Heart left ventricle (tissue), 16 donors: Measurements from ENCODE around the gene SPOCK1. TPM values are rescaled to one million over a fixed set of nuclear protein-coding genes. Genes with fewer than 3 reads are reported as not detected.

Experiments
- ATAC-seq, 4 donors: fragments of 200-7000 bp; cut with Tn5 transposase; one replicate each; pipeline ENCODE4 v1.9.1; 2020 to 2022; ENCODE audit warnings: moderate library complexity in 4 of 4, mild to moderate bottlenecking in 3 of 4, moderate number of reproducible peaks in 1 of 4
- DNase-seq, 5 donors: peaks; one replicate each; pipeline ENCODE4 v3.0.0-alpha.2; 2020
- H3K27ac ChIP-seq, 12 donors: fragments of 200-600 bp; sonication (generic) in 4 of 12; one replicate each; pipeline versions ENCODE4 v1.5.0 to v1.8.0; 2016 to 2022; ENCODE audit warnings: mild to moderate bottlenecking in 2 of 12
- H3K27me3 ChIP-seq, 9 donors: fragments of 200-600 bp; sonication (generic) in 2 of 9; one replicate each; pipeline versions ENCODE4 v1.5.1 to v1.8.0; 2016 to 2022; ENCODE audit warnings: mild to moderate bottlenecking in 3 of 9
- H3K36me3 ChIP-seq, 9 donors: fragments of 200-600 bp; sonication (generic) in 2 of 9; one replicate each; pipeline versions ENCODE4 v1.5.0 to v1.8.0; 2018 to 2022; ENCODE audit warnings: mild to moderate bottlenecking in 2 of 9
- H3K4me1 ChIP-seq, 12 donors: fragments of 200-600 bp; sonication (generic) in 4 of 12; one replicate each; pipeline versions ENCODE4 v1.5.0 to v1.8.0; 2016 to 2022; ENCODE audit warnings: mild to moderate bottlenecking in 3 of 12
- H3K4me3 ChIP-seq, 12 donors: fragments of 200-600 bp; sonication (generic) in 4 of 12; one replicate each; pipeline versions ENCODE4 v1.5.0 to v1.8.0; 2017 to 2022; ENCODE audit warnings: mild to moderate bottlenecking in 9 of 12, moderate library complexity in 4 of 12
- H3K9me3 ChIP-seq, 12 donors: fragments of 200-600 bp; sonication (generic) in 4 of 12; one replicate each; pipeline versions ENCODE4 v1.5.0 to v1.8.0; 2016 to 2022; ENCODE audit warnings: mild to moderate bottlenecking in 1 of 12
- POLR2A ChIP-seq, 2 donors: fragments of 450-650 bp; IDR thresholded peaks; one replicate each; pipeline ENCODE4 v1.6.1; 2017; ENCODE audit warnings: antibody characterized with exemption in 2 of 2, mild to moderate bottlenecking in 2 of 2, moderate library complexity in 2 of 2
- WGBS, 4 donors: extraction: QIAGEN DNeasy Blood & Tissue Kit in 2 of 4; methylation state at CpG; one replicate each; pipeline versions ENCODE4 v1.1.5 to v1.1.7; 2013 to 2018; 5-methylcytosine and 5-hydroxymethylcytosine counted together
- intact Hi-C, 10 donors: fragments of 100-400 bp; cut with DNase I; formaldehyde crosslinking; loops; one replicate each; pipeline versions ENCODE4 v1.11.1 to v1.14.2; 2022
- polyA plus RNA-seq, 2 donors: library from polyadenylated mRNA; stranded (reverse); fragments of 200-250 nt; gene quantifications; one replicate each; pipeline ENCODE4 v1.2.3, GENCODE V29; 2013
- total RNA-seq, 9 donors: library from RNA; depleted of rRNA in 2 of 9; stranded (reverse); fragments of >200 nt in 2 of 9; fragmentation: NEBNext Ultra II Directional in 3 of 9; extraction: Animal tissue kit (Norgen Biotek cat#: 25700) in 3 of 9; gene quantifications; one replicate each; pipeline versions ENCODE4 v1.1.0 to v1.2.4, GENCODE V29; 2016 to 2023
- TF ChIP-seq, protein P1 (sequence below), 12 donors: fragments of 200-600 bp; sonication (generic) in 4 of 12; IDR thresholded peaks; one replicate each; pipeline versions ENCODE4 v1.5.0 to v1.8.0; 2018 to 2022; ENCODE audit warnings: antibody characterized with exemption in 12 of 12, mild to moderate bottlenecking in 5 of 12
- donor health status: ischemic (EF 13 %, LVEDD 7.1; RV severe dilation, severe dysfunction).
- donor health status: healthy with polysubstance abuse.
- donor health status: DM: no; HTN: yes; CAD: no.
- donor health status: DM: no; HTN: no; CAD: no.
- donor health status: ischemic (EF 25% LVEDD 6.9; RV normal size, moderate dysfunction).
- donor health status: ischemic (EF 25% LVEDD 5.7; RV mildly dilated, moderate dysfunction).
- donor health status: healthy.
- donor health status: DM: yes; HTN: yes; CAD: no.
- donor health status: ischemic (EF 35%, LVEDD 5.7; RV mildly dilated, moderate dysfunction).
- donor health status: nonischemic (EF 11% LVEDD 7.7; RV severe dilation, severe dysfunction).
- donor health status: DM: yes; HTN: yes; CAD: no.
- donor health status: PGD.
- donor health status: ischemic (EF 29% LVEDD 5.4; RV normal size, mild dysfunction).
- donor health status: nonischemic (EF 23%, LVEDD 6.1; RV moderate dilation, normal function).

The SPOCK1 gene
- total and polyA plus RNA-seq, 11 donors: 7.8 to 51.2 (median 19.9) TPM

DNA sequence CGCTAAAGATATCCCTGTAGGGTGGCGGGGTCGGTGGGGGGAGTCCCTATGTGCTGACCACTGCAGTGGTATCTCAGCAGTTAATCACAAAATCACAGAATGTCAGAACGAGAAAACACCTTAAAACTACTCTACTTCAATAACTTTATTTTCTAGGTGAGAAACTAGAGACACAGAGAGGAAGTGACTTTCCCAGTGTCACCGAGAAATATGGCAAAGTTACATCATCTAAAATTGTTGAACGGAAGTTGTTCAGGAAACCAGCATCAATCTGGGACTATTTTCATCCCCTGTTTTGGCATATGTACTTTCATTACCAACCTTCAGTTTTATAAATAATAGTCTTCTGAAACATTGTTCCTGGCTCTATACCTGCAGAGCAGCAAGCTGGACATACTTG, 384.0 kb downstream of the SPOCK1 start:
- ATAC-seq: no peak
- Histone ChIP-seq H3K4me3 (no peak overlapping the region), H3K4me1 (no peaks in the 10 kb centered on the region), H3K27ac (no peak overlapping the region), H3K27me3 (no peaks in the 10 kb centered on the region), H3K9me3 (no peaks in the 10 kb centered on the region), H3K36me3 (no peaks in the 10 kb centered on the region)
- DNase-seq: no peak
- intact Hi-C loops: no loop called here
- TF ChIP-seq, protein P1, sequence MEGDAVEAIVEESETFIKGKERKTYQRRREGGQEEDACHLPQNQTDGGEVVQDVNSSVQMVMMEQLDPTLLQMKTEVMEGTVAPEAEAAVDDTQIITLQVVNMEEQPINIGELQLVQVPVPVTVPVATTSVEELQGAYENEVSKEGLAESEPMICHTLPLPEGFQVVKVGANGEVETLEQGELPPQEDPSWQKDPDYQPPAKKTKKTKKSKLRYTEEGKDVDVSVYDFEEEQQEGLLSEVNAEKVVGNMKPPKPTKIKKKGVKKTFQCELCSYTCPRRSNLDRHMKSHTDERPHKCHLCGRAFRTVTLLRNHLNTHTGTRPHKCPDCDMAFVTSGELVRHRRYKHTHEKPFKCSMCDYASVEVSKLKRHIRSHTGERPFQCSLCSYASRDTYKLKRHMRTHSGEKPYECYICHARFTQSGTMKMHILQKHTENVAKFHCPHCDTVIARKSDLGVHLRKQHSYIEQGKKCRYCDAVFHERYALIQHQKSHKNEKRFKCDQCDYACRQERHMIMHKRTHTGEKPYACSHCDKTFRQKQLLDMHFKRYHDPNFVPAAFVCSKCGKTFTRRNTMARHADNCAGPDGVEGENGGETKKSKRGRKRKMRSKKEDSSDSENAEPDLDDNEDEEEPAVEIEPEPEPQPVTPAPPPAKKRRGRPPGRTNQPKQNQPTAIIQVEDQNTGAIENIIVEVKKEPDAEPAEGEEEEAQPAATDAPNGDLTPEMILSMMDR (IDR thresholded peaks at IDR 0.05): no peak
- TF ChIP-seq POLR2A (IDR thresholded peaks at IDR 0.05): no peak
- WGBS, 4 donors: 57 to 68% (median 65%) methylated on average over 6 of the region's 6 CpGs

DNA sequence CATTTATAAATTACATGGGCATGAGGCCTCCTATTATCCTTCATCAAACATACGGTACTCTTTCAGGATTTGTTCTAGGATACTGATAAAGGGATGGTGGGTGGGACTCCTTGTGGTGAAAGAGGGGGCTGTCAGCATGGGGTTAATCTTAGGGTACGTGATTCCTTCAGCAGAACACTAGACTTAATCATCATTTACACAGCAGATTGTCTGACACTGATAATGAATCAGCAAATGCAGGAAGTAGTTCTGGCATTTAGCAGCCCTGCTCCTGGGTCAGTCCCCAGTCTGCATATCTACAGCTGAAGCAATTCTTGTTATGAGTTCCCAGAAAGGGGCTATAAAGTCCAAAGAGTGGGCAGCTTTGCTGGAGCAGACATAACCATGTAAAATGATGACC, 384.6 kb downstream of the SPOCK1 start:
- no peaks in the 10 kb centered on the region for H3K36me3 ChIP-seq
- no peak for DNase-seq
- WGBS, 4 donors: 36 to 54% (median 40%) methylated on average over 2 of the region's 2 CpGs
- intact Hi-C loops: no loop called here
- TF ChIP-seq, protein P1 (IDR thresholded peaks at IDR 0.05): no peak
- no peak for TF ChIP-seq POLR2A (IDR thresholded peaks at IDR 0.05)
- no peaks in the 10 kb centered on the region for H3K9me3 ChIP-seq
- H3K4me1 ChIP-seq: no peaks in the 10 kb centered on the region
- no peak overlapping the region for H3K4me3 ChIP-seq
- no peaks in the 10 kb centered on the region for H3K27me3 ChIP-seq
- peak in 1 of 4 donors; percentile 78 for ATAC-seq
- no peak overlapping the region for H3K27ac ChIP-seq

DNA sequence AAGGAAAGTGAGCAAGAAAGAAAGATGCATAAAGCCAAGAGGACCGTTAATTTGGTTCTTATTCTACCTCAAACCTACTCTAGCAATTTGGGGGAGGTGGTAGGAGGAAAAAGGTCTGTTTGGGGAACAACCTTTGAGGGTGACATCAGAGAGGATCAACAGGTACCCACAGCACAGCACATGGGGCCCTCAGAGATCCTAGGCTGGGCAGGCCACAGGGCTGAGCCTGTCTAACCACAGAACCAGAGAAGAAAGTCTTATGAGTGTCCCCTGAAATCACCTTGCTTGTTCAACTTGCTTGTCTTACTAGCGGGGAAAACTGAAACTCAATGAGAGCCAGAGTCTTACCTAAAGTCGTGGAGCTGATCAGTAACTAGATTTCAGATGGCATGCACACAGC, 385.2 kb downstream of the SPOCK1 start:
- H3K27ac ChIP-seq: no peak overlapping the region

DNA sequence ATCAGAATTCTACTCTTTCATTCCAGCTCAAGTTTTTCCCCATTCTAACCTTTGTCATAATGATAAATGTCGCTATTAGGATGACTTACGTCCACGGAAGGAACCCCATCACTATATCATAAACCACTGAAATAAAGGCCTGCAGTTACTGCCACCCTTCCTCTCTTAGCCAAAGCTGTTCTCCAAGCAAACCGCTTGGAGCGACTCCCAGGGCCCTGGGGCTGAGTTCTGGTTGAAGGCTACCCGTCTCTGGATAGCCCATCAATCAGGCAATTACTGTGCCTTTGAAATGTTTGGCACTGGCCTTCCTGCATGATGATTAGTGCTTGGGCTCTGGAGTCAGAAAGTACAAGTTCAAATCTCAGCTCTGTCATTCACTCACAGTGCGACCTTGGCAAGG, 386.0 kb downstream of the SPOCK1 start:
- Histone ChIP-seq H3K27ac (no peak overlapping the region), H3K4me1 (no peaks in the 10 kb centered on the region), H3K36me3 (no peaks in the 10 kb centered on the region), H3K9me3 (no peaks in the 10 kb centered on the region), H3K27me3 (no peaks in the 10 kb centered on the region), H3K4me3 (no peak overlapping the region)
- WGBS, 4 donors: 78 to 85% (median 83%) methylated on average over 7 of the region's 7 CpGs
- intact Hi-C loops: no loop called here
- no peak for DNase-seq
- no peak for ATAC-seq
- no peak for TF ChIP-seq POLR2A (IDR thresholded peaks at IDR 0.05)
- TF ChIP-seq, protein P1 (IDR thresholded peaks at IDR 0.05): no peak

More for the DNA sequence above, 385.2 kb downstream of the SPOCK1 start:
- 59 to 90% (median 71%) methylated on average over 3 of the region's 3 CpGs for WGBS, 4 donors
- Histone ChIP-seq H3K27me3 (no peaks in the 10 kb centered on the region), H3K36me3 (no peaks in the 10 kb centered on the region), H3K9me3 (no peaks in the 10 kb centered on the region), H3K4me1 (no peaks in the 10 kb centered on the region), H3K4me3 (no peak overlapping the region)
- intact Hi-C loops: no loop called here
- no peak for ATAC-seq
- DNase-seq: no peak
- no peak for TF ChIP-seq POLR2A (IDR thresholded peaks at IDR 0.05)
- TF ChIP-seq, protein P1 (IDR thresholded peaks at IDR 0.05): no peak
